ENCODE data around the gene SDR39U1.

DNA sequence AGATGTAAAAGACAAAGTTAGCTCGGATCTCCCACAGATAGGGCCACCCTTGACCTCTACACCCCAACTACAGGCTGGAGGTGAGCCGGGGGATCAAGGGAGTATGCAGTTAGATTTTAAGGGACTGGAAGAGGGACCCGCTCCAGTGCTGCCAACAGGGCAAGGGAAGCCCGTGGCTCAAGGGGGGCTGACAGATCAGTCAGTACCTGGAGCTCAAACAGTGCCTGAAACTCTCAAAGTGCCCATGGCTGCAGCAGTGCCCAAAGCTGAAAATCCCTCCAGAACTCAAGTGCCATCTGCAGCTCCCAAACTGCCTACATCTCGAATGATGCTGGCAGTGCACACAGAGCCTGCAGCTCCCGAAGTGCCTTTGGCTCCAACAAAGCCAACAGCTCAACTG lies 33.4 kb downstream of the SDR39U1 start:
- TF ChIP-seq, protein P1, sequence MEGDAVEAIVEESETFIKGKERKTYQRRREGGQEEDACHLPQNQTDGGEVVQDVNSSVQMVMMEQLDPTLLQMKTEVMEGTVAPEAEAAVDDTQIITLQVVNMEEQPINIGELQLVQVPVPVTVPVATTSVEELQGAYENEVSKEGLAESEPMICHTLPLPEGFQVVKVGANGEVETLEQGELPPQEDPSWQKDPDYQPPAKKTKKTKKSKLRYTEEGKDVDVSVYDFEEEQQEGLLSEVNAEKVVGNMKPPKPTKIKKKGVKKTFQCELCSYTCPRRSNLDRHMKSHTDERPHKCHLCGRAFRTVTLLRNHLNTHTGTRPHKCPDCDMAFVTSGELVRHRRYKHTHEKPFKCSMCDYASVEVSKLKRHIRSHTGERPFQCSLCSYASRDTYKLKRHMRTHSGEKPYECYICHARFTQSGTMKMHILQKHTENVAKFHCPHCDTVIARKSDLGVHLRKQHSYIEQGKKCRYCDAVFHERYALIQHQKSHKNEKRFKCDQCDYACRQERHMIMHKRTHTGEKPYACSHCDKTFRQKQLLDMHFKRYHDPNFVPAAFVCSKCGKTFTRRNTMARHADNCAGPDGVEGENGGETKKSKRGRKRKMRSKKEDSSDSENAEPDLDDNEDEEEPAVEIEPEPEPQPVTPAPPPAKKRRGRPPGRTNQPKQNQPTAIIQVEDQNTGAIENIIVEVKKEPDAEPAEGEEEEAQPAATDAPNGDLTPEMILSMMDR (IDR thresholded peaks at IDR 0.05), result no peak
- TF ChIP-seq POLR2A (IDR thresholded peaks at IDR 0.05), result no peak

All from esophagus squamous epithelium (tissue), 4 donors.